ENCODE measurements around the gene COL4A2. TPM values are rescaled to one million over a fixed set of nuclear protein-coding genes. Genes with fewer than 3 reads are reported as not detected.

Gene COL4A2
- total and polyA plus RNA-seq, 4 donors = 8.0 to 45.2 (median 40.3) TPM

DNA sequence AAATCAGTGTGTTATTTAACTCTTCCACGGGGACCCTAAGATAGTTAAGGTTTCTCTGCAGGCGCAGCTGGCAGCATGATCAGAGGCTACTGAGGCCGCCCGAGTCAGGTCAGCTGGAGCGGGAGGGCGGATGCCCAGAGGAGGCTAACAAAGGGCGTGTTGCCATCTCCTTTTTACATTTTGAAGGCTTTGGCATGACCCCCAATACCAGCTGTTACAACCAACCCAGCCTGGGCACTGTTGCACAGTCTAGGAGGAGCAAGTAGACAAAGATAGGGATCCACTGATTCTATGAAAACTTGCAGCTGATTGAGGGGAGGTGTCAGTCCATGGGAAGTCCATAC lies 15.7 kb downstream of the COL4A2 start:
- no peak for DNase-seq (ENCODE audit: low spot score)
- no peak overlapping the region for H3K27ac ChIP-seq (ENCODE audit: low read depth in 1 of 2, low read length in 2 of 2)
- no peaks in the 10 kb centered on the region for H3K27me3 ChIP-seq (ENCODE audit: control insufficient read depth in 4 of 4, insufficient read depth in 4 of 4, low read length in 3 of 4)
- TF ChIP-seq RAD21 (IDR thresholded peaks at IDR 0.05) = no peak
- TF ChIP-seq, protein P1, sequence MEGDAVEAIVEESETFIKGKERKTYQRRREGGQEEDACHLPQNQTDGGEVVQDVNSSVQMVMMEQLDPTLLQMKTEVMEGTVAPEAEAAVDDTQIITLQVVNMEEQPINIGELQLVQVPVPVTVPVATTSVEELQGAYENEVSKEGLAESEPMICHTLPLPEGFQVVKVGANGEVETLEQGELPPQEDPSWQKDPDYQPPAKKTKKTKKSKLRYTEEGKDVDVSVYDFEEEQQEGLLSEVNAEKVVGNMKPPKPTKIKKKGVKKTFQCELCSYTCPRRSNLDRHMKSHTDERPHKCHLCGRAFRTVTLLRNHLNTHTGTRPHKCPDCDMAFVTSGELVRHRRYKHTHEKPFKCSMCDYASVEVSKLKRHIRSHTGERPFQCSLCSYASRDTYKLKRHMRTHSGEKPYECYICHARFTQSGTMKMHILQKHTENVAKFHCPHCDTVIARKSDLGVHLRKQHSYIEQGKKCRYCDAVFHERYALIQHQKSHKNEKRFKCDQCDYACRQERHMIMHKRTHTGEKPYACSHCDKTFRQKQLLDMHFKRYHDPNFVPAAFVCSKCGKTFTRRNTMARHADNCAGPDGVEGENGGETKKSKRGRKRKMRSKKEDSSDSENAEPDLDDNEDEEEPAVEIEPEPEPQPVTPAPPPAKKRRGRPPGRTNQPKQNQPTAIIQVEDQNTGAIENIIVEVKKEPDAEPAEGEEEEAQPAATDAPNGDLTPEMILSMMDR (IDR thresholded peaks at IDR 0.05; ENCODE audit: low read depth, low read length, missing input control) = no peak
- no peak for TF ChIP-seq FOXA2 (IDR thresholded peaks at IDR 0.05)
- no peak for TF ChIP-seq SP1 (IDR thresholded peaks at IDR 0.05)
- no peak for TF ChIP-seq EGR1 (IDR thresholded peaks at IDR 0.05; ENCODE audit: low read depth in 2 of 2)
- no peak for TF ChIP-seq NR2F2 (IDR thresholded peaks at IDR 0.05)
- no peak for TF ChIP-seq YY1 (IDR thresholded peaks at IDR 0.05)
- no peak for TF ChIP-seq TAF1 (conservative IDR thresholded peaks at IDR 0.05)
- TF ChIP-seq, protein P2, sequence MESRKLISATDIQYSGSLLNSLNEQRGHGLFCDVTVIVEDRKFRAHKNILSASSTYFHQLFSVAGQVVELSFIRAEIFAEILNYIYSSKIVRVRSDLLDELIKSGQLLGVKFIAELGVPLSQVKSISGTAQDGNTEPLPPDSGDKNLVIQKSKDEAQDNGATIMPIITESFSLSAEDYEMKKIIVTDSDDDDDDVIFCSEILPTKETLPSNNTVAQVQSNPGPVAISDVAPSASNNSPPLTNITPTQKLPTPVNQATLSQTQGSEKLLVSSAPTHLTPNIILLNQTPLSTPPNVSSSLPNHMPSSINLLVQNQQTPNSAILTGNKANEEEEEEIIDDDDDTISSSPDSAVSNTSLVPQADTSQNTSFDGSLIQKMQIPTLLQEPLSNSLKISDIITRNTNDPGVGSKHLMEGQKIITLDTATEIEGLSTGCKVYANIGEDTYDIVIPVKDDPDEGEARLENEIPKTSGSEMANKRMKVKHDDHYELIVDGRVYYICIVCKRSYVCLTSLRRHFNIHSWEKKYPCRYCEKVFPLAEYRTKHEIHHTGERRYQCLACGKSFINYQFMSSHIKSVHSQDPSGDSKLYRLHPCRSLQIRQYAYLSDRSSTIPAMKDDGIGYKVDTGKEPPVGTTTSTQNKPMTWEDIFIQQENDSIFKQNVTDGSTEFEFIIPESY (IDR thresholded peaks at IDR 0.05) = no peak
- no peak for TF ChIP-seq GABPA (IDR thresholded peaks at IDR 0.05 in 1 of 2, conservative IDR thresholded peaks at IDR 0.05 in 1 of 2)
- TF ChIP-seq FOXA1 (IDR thresholded peaks at IDR 0.05) = no peak
- no peak for TF ChIP-seq HNF4G (IDR thresholded peaks at IDR 0.05)
- no peak for TF ChIP-seq RXRA (IDR thresholded peaks at IDR 0.05)
- TF ChIP-seq, protein P3, sequence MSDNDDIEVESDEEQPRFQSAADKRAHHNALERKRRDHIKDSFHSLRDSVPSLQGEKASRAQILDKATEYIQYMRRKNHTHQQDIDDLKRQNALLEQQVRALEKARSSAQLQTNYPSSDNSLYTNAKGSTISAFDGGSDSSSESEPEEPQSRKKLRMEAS (IDR thresholded peaks at IDR 0.05) = no peak
- TF ChIP-seq JUND (IDR thresholded peaks at IDR 0.05) = no peak
- no peak for TF ChIP-seq HNF4A (conservative IDR thresholded peaks at IDR 0.05)
- TF ChIP-seq, protein P4, sequence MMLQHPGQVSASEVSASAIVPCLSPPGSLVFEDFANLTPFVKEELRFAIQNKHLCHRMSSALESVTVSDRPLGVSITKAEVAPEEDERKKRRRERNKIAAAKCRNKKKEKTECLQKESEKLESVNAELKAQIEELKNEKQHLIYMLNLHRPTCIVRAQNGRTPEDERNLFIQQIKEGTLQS (IDR thresholded peaks at IDR 0.05) = no peak
- TF ChIP-seq, protein P5, sequence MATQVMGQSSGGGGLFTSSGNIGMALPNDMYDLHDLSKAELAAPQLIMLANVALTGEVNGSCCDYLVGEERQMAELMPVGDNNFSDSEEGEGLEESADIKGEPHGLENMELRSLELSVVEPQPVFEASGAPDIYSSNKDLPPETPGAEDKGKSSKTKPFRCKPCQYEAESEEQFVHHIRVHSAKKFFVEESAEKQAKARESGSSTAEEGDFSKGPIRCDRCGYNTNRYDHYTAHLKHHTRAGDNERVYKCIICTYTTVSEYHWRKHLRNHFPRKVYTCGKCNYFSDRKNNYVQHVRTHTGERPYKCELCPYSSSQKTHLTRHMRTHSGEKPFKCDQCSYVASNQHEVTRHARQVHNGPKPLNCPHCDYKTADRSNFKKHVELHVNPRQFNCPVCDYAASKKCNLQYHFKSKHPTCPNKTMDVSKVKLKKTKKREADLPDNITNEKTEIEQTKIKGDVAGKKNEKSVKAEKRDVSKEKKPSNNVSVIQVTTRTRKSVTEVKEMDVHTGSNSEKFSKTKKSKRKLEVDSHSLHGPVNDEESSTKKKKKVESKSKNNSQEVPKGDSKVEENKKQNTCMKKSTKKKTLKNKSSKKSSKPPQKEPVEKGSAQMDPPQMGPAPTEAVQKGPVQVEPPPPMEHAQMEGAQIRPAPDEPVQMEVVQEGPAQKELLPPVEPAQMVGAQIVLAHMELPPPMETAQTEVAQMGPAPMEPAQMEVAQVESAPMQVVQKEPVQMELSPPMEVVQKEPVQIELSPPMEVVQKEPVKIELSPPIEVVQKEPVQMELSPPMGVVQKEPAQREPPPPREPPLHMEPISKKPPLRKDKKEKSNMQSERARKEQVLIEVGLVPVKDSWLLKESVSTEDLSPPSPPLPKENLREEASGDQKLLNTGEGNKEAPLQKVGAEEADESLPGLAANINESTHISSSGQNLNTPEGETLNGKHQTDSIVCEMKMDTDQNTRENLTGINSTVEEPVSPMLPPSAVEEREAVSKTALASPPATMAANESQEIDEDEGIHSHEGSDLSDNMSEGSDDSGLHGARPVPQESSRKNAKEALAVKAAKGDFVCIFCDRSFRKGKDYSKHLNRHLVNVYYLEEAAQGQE (IDR thresholded peaks at IDR 0.05) = no peak
- no peaks in the 10 kb centered on the region for H3K36me3 ChIP-seq (ENCODE audit: control insufficient read depth in 4 of 4, insufficient read depth in 3 of 4, low read depth in 1 of 4, low read length in 3 of 4)
- peaks cover 0 to 3% (median 0%) of the 10 kb centered on the region in 4 donors for H3K4me1 ChIP-seq (ENCODE audit: control insufficient read depth in 4 of 4, insufficient read depth in 4 of 4, low read length in 3 of 4)
- 78% methylated on average over 7 of the region's 7 CpGs for whole genome bisulfite sequencing
- no peak overlapping the region for H3K9ac ChIP-seq (ENCODE audit: low read depth in 1 of 2, low read length in 2 of 2)
- H3K9me3 ChIP-seq (ENCODE audit: control insufficient read depth in 4 of 4, low read length in 3 of 4) = no peaks in the 10 kb centered on the region
- no peak overlapping the region for H3K4me3 ChIP-seq (ENCODE audit: low read depth in 1 of 3, low read length in 3 of 3)

Measured in liver (tissue), 9 donors.